Fibroblast of the aortic adventitia (primary cell): ENCODE measurements around the gene BAHCC1. TPM values are rescaled to one million over a fixed set of nuclear protein-coding genes. Genes with fewer than 3 reads are reported as not detected.

Experiments used
- DNase-seq: peaks from one replicate; pipeline ENCODE4 v3.0.0-alpha.2; 2010; ENCODE audit warnings: low read depth
- H3K4me3 ChIP-seq: 2 replicates; pipeline ENCODE4 v1.5.1; 2011; ENCODE audit warnings: low read depth, mild to moderate bottlenecking, control low read depth, low read length, moderate library complexity
- CTCF ChIP-seq: IDR thresholded peaks from 2 replicates; pipeline ENCODE4 v1.5.1; 2011; ENCODE audit warnings: mild to moderate bottlenecking, low read length, control low read depth, inconsistent platforms; ENCODE audit not compliant: insufficient read depth
- total RNA-seq: library from RNA; depleted of rRNA; stranded (reverse); fragments of >200 nt; gene quantifications from 2 replicates; pipeline ENCODE4 v1.2.3, GENCODE V29; 2012; ENCODE audit warnings: low replicate concordance

Gene BAHCC1
- total RNA-seq, 1 donor: 11.7 TPM

DNA sequence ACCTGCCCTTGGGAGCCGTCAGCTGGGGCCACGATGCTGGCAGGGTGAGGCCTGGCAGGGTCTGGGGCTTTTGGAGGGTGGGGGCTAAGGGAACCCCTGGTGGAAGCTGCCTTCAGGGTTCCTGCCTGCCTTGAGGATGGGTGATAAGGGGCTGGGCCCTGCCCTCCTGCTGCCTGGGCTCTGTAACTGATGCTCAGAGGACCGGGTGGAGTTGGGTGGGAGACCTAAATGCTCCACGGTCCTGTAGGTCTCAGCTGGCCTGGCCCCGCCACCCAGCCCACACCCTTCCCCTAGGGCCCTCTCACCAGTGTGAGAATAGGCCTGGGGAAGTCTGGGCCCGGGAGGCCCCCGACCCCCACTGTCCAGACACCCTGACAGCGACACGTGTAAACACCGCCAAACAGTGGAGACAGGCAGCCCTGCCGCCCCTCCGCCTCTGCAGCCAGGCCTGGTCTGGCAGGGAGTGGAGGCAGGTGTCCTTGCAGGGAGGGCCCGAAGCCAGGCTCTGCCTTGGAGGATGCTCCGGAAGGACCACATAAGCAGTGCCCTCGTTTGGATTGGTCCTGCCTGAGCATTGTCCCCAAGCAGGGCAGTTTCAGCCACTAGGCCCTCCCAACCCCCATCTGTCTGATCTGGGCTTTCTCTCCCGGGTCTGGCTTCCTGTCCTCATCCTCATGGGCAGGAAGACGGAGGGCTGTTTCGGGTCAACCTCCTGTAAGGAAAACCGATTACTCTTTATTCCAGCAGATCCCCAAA lies 6.5 kb upstream of the BAHCC1 start:
- DNase-seq: no peak
- no peak for TF ChIP-seq CTCF
- no peak overlapping the region for H3K4me3 ChIP-seq

GRCh38 chr17:81389585-81389984 lies 5.7 kb upstream of the BAHCC1 start:
- no peak for DNase-seq
- H3K4me3 ChIP-seq: no peak overlapping the region
- no peak for TF ChIP-seq CTCF

- H3K4me3 ChIP-seq: no peak overlapping the region
- TF ChIP-seq CTCF: no peak
- no peak for DNase-seq
Measured at GRCh38 chr17:81390029-81390872, 5.0 kb upstream of the BAHCC1 start.

DNA sequence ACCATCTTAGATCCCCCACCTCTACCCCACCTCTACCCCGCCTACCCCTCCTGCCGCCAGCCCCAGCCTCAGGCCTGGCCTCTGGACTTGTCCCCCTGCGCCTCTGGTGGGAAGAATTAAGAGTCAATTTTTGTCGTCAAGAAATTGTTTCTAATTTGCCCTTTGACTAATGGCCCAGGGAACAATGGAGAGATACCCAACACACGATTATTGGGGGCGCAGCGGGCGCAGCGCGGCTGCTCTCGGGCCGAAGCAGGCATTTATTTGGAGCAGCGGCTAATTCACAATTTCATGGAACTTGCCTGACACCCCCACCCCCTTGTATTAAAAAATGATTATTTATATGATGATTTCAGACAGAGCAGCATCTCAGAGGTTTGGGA lies 4.4 kb upstream of the BAHCC1 start:
- no peak for TF ChIP-seq CTCF
- no peak overlapping the region for H3K4me3 ChIP-seq
- no peak for DNase-seq

DNA sequence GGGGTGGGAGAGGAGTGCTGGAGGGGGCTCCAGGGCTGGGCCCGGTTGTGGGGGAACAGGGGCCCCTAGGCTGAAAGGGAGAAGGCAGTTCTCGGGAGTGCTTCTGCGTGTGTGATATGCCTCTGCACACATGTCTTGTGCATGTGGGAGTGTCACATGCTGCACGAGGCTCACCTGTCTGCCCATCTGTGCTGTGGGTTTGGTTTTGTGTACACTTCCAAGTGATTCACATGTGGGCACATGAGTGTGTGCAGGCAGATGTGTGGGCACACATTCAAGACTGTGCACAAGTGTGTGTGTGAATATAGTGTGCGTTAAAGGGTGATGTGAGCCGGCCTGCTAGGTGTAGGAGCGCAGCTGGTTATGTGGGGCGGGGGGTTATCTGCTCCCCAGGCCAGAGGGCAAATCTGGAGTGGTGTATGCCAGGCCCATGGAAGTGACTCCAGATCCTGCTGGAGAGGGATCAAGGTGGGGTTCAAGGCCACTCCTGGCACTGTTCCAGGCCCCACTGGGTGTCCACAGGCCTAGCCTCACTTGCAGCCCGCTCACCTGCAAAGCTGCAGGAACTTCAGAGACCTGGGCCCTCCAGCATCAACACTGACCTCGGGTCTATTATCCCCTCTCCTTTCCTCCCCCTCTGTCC lies 3.8 kb upstream of the BAHCC1 start:
- TF ChIP-seq CTCF: no peak
- DNase-seq: no peak
- peak overlapping the region; percentile 72 for H3K4me3 ChIP-seq

DNA sequence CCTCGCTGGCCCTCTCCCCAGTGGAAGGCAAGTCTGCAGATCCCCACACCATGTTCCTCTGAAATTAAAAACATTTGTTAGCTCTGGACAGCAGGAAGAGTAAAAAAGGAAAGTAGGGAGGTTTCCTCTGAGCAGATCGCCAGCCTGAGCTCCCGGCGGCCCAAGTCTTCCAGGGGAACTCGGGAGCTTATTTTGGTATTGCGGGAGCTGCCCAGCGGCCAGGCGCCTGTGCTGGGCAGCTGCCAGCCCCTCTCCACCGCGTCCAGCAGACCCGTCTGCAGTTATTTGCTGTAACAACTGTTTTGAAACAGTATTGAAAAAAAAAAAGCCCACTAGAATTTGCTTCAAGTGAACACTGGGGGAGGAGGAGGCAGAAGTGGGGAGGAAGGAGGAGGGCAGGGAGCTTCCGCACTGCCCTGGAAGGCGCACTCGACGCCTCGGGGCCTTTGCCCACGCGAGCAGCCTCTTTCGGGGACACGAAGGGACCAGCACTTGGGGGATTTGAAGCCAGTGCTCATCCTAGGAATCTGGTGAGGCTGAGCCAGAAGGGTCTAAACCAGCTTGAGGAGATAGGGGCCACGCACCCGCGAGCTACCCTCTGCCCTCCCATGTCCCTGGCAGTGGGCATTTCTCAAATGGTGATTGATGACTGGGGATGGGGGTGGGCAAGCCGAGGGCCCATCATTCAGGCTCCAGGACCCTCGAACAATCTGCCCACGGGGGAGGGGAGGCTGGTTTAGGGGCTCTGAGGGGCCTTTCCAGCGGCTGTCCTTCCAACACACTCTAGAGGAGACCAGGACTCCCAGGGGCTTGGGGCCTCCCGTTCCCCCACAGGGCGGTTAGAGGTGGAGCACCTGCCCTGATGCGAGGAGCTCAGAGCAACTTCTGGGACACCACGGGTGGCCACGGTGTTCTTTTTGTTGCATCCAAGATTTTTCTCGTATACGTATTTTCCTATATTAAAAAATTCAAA lies 3.0 kb upstream of the BAHCC1 start:
- peak overlapping the region; percentile 72 for H3K4me3 ChIP-seq
- no peak for TF ChIP-seq CTCF
- peak; percentile 80 for DNase-seq
